Stimulated activated CD8-positive, alpha-beta memory T cell treated with anti-CD3 and anti-CD28 coated beads, Interleukin-7, amount 100 ng/mL, for 48 hours (primary cell): ENCODE results near the gene DNAAF5.

Source experiments
- DNase-seq, 2 donors: peaks; one replicate each; pipeline ENCODE4 v3.0.0-alpha.2; 2020; ENCODE audit warnings: low read depth in 1 of 2; ENCODE audit errors: extremely low read depth in 1 of 2

DNAAF5 gene

DNA sequence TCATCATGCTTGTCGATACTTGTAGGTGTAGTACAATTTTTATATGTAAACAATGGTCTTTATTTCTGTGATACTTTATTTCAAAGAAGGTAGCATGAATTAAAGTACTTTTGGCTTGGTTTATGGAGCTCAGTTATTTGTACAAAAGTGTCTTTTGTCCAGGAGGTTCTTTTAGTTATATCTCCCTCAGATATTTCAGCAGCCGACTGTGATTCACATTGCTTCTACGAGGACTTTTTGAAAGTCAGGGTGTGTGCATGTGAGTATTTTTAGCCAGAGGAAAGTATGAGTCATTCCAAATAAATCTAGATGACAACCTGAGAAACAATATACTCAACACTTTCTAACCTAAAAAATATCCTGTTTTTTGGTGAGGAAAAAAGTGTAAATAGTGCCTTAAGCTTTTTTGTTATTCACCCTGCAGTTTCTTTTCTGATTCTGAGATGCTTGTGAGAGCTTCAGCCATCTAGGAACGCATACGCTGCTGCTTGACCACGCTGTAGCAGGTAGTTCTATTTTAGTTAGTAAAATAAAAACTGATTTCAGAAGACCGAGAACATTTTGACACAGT lies 105.2 kb downstream of the DNAAF5 start:
- no peak for DNase-seq

DNA sequence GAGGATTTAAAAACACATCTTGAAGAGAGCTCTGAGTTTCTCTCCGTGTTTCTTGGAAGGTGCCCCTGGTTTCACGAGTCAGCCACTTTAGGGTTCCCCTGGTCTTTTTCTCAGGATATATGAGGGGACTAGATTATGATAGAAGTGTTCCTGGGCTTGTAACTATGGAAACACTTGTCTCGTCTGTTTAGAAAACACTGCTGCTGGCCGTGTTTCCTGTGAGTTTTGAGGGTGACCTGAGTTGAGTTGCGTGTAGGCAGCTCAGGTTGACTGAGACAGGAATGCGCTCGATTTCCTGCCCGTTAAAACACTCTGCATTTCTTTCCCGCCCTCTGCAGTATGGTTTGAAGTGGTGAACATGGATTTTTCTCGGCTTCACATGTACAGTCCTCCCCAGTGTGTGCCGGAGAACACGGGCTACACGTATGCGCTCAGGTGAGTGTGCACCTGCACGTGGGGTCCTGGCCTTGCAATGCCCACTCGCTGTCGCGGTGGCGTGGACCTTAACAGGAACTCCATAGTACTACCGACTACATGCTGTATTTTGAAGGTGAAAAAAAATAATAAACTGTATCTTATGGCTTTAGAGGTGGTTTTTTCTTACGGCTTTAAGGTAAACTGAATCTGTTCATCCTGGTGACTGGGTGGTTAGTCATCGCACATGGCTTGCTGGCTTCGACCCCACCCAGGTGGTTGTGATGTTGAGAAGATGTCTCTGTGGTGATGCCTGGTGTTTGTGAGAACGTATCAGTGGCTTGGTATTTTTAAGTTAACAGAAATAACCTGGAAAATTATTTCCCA lies 105.9 kb downstream of the DNAAF5 start, which contains the start of gene SUN1:
TSS of gene SUN1 (plus strand) at position 310 of the 801 bp plus-strand sequence. CDS start at position 359, 49 bp downstream.
- peak in 1 of 2 donors; percentile 65 for DNase-seq

DNA sequence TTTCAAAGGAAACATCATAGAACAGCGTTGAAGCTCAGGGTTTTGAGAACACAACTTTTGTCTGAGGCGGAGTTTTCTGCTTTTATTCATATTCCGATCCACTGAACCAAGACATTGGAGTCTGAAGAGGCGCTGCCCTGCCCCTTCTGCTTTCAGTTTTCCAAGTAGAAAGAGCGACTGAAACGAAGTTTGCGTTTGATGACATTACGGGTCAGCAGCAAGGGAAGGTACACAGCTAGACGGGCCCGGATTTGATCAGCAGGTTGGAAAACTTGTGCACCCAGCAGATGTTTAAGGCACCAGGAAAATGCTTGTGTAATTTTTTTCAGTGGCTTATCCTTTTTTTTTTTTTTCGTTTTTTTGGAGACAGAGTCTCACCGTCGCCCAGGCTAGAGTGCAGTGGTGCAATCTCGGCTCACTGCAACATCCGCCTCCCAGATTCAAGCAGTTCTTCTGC lies 106.5 kb downstream of the DNAAF5 start:
- no peak for DNase-seq

DNA sequence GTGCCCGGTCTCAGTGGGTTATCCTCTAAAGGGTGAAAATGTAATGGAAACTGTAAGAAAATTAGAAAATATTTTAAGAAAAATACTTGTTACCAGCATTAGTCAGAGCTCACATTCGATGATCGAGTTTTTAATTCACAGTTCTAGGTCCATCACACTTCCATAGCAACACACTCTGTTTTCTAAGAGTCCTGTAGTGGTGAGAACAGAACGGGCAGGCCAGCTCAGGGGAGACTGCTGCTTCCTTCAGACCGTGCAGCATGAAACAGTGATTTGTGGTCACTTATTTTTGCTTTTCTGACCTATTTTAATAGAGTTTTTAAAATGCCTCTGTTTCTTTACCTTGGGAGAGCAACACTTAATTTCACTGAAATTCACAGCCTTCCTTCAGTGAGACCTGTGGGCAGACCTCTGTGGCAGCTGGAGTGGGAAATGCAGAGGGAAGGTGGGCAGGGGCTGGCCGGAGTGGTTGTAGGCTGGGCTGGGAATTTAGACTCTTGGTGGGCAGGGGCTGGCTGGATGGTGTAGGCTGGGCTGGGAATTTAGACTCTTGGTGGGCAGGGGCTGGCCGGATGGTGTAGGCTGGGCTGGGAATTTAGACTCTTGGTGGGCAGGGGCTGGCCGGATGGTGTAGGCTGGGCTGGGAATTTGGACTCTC lies 107.2 kb downstream of the DNAAF5 start:
- no peak for DNase-seq

DNA sequence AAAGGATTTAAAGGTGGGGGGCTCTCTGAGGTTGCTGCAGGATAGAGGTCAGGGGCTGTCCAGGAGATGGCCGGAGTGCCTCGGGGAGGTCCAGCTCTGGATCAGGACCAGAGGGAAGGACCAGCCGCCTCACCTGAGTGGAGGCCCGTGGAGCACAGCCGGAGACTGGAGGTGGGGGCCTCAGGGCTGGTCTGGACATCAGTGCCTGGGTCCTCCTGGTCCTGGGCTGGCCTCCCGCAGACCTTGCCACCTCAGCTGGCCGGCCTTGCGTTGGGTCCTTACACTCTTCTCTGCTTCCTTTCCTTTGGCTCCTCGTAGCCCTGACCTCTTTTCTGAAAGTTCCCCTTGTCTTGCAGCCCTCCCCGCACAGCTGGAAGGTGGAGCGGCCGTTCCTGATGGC lies 107.8 kb downstream of the DNAAF5 start:
- no peak for DNase-seq

DNA sequence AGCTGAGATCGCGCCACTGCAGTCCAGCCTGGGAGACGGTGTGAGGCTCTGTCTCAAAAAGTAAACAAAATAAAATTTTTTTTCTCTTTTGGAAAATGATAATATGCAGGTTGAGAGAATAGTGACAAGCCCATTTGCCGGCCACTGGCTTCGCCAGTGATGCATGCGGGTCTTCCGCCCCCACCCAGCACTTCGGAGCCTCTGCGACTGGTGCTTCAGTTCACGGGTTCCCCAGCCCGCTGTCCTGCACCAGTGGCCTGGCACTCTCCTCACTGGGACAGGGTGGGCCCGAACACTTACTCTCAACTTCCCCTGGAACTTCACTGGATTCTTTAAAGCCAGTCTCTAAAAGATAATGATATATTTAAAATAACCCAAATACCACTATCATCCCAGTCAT lies 108.5 kb downstream of the DNAAF5 start:
- no peak for DNase-seq

DNA sequence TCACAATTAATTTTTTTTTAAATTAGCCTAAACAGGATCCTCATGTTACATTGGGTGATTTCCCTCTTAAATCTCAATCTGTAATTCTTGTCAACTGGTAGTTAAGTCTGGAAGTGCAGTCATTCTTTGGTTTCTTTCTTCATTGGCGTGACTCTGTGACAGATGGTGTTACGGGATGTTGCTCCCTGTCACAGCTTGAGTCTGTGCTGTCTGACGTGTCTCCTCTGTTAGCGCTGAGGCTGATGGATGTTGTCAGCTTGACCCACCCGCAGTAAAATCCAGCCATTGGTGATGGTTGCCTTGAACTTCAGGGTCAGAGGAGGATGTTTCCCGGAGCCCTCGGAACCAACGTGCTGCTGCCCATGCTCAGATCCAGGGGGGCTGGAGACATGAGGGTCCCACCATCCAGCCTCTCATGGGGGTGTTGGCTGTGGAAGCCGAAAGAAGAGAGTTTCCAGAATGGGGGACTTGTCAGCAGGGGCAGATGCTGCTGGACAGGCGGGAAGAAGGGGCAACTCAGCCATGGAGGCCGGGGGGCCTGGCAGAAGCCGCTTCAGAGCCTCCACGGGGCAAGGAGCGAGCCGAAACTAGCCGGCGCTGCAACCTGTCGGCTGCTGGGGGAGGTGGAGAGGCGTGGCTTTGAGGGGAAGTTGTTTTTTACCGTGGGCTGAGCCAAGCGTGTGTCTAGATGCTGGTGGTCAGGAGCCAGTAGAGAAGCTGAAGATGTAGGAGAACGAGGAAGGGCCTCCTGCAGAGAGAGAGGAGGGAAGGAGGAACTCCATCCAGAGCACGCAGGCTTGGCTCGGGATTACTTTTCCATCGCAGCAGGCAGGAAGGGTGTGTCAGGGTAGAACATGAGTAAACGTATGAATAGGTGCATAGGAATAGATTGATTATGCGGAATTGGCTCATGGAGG lies 109.2 kb downstream of the DNAAF5 start:
- DNase-seq: no peak
